Measurements from ENCODE around the gene SPOCK3. TPM values are rescaled to one million over a fixed set of nuclear protein-coding genes. Genes with fewer than 3 reads are reported as not detected.

Gene SPOCK3
- total RNA-seq, 1 donor = not detected

DNA sequence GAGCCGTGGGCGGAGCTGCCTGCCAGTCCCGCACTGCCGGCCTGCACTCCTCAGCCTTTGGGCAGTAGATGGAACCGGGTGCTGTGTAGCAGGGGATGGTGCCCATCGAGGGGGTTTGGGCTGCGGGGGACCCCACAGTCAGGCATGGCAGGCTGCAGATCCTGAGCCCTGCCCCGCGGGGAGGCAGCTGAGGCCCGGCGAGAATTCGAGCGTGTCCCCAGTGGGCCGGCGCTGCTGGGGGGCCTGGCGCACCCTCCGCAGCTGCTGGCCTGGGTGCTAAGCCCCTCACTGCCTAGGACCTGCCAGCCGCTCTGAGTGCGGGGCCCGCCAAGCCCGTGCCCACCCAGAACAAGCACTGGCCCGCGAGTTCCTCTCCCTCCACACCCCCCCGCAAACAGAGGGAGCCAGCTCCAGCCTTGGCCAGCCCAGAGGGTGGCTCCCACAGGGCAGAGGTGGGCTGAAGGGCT, 391.5 kb downstream of the SPOCK3 start:
- Histone ChIP-seq H3K36me3 (ENCODE audit: insufficient read depth, low read length) (no peaks in the 10 kb centered on the region), H3K27ac (ENCODE audit: low read depth, low read length) (no peak overlapping the region), H3K4me2 (ENCODE audit: insufficient read depth, low read length) (no peak overlapping the region), H4K20me1 (ENCODE audit: insufficient read depth, low read length) (no peaks in the 10 kb centered on the region), H3K9me3 (ENCODE audit: low read depth, low read length) (peaks cover 2% of the 10 kb centered on the region), H3K27me3 (ENCODE audit: insufficient read depth, low read length) (no peaks in the 10 kb centered on the region), H3K4me1 (ENCODE audit: insufficient read depth, low read length) (no peaks in the 10 kb centered on the region), H3K79me2 (ENCODE audit: insufficient read depth, low read length) (no peaks in the 10 kb centered on the region), H2AFZ (ENCODE audit: low read length) (no peak overlapping the region), H3K4me3 (ENCODE audit: insufficient read depth, low read length) (no peak overlapping the region)
- TF ChIP-seq, protein P1, sequence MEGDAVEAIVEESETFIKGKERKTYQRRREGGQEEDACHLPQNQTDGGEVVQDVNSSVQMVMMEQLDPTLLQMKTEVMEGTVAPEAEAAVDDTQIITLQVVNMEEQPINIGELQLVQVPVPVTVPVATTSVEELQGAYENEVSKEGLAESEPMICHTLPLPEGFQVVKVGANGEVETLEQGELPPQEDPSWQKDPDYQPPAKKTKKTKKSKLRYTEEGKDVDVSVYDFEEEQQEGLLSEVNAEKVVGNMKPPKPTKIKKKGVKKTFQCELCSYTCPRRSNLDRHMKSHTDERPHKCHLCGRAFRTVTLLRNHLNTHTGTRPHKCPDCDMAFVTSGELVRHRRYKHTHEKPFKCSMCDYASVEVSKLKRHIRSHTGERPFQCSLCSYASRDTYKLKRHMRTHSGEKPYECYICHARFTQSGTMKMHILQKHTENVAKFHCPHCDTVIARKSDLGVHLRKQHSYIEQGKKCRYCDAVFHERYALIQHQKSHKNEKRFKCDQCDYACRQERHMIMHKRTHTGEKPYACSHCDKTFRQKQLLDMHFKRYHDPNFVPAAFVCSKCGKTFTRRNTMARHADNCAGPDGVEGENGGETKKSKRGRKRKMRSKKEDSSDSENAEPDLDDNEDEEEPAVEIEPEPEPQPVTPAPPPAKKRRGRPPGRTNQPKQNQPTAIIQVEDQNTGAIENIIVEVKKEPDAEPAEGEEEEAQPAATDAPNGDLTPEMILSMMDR (IDR thresholded peaks at IDR 0.05; ENCODE audit: extremely low read depth, low read depth, low read length) = no peak
- DNase-seq (ENCODE audit: insufficient read length, low spot score, missing footprints) = no peak

DNA sequence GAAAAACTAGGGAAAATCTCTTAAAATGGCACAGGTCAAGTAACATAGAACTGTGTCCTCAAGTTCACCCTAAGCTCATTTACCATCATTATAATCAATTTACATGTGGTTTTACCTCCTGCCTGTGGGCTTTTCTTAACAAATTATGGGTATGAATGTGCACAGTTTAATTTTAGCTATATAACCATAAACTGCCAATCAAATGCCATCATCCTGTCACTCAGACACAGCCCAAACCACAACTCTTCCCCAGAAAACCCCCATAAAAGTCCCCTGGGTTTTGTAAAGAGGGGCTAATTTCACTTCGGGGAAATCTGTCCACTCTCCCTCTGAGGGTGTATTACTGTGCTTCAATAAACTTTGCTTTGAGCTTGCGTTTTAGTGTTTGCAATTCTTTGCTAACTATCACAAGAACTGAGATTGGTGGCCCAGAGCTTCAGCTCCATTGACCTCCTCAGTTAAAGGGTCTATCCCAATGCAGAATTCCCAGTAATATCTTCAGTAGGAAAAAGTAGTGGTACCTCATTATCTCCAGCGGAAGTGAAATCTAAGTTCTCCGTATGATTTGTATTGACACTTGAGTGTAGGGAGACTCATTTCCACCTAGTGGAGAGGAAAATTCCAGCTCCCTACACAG, 394.6 kb downstream of the SPOCK3 start:
- no peak overlapping the region for H3K27ac ChIP-seq (ENCODE audit: low read depth, low read length)
- peaks cover 1% of the 10 kb centered on the region for H3K9me3 ChIP-seq (ENCODE audit: low read depth, low read length)
- DNase-seq (ENCODE audit: insufficient read length, low spot score, missing footprints) = no peak
- H3K79me2 ChIP-seq (ENCODE audit: insufficient read depth, low read length) = no peaks in the 10 kb centered on the region
- no peaks in the 10 kb centered on the region for H3K27me3 ChIP-seq (ENCODE audit: insufficient read depth, low read length)
- no peaks in the 10 kb centered on the region for H3K36me3 ChIP-seq (ENCODE audit: insufficient read depth, low read length)
- TF ChIP-seq, protein P1 (IDR thresholded peaks at IDR 0.05; ENCODE audit: extremely low read depth, low read depth, low read length) = no peak
- H3K4me2 ChIP-seq (ENCODE audit: insufficient read depth, low read length) = no peak overlapping the region
- no peak overlapping the region for H3K4me3 ChIP-seq (ENCODE audit: insufficient read depth, low read length)
- H3K4me1 ChIP-seq (ENCODE audit: insufficient read depth, low read length) = no peaks in the 10 kb centered on the region
- no peak overlapping the region for H2AFZ ChIP-seq (ENCODE audit: low read length)
- no peaks in the 10 kb centered on the region for H4K20me1 ChIP-seq (ENCODE audit: insufficient read depth, low read length)

DNA sequence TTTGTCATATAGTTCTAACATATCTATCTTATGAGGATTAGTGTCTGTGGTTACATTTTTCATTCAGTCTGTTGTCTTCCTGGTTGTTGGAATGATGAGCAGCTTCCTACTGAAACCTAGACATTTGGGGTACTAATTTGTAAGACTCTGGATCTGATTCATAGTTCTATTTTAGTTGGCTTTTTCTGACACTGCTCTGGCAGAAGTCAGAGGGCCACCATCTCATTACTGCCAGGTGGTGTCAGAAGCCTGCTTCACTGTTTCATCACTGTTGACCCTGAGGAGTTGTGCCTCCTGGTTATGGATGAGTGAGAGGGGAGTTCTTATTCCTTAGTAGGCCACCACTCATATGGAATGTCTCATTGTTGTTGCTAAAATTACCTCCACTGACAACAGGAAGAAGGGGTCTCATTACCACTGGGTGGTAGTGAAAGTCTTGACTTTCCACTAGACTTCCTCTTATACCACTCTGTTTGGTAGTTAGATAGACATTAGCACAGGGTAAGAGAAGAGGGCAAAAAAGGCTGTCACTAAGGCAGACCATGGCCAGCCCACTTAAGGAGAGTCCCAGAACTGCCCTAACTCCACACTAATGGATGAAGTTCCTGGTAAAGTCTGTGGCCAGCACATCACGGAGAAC, 395.2 kb downstream of the SPOCK3 start:
- Histone ChIP-seq H3K9me3 (ENCODE audit: low read depth, low read length) (no peaks in the 10 kb centered on the region), H2AFZ (ENCODE audit: low read length) (no peak overlapping the region), H4K20me1 (ENCODE audit: insufficient read depth, low read length) (no peaks in the 10 kb centered on the region), H3K4me3 (ENCODE audit: insufficient read depth, low read length) (no peak overlapping the region), H3K36me3 (ENCODE audit: insufficient read depth, low read length) (no peaks in the 10 kb centered on the region), H3K27me3 (ENCODE audit: insufficient read depth, low read length) (no peaks in the 10 kb centered on the region), H3K4me2 (ENCODE audit: insufficient read depth, low read length) (no peak overlapping the region), H3K79me2 (ENCODE audit: insufficient read depth, low read length) (no peaks in the 10 kb centered on the region), H3K4me1 (ENCODE audit: insufficient read depth, low read length) (no peaks in the 10 kb centered on the region), H3K27ac (ENCODE audit: low read depth, low read length) (no peak overlapping the region)
- TF ChIP-seq, protein P1 (IDR thresholded peaks at IDR 0.05; ENCODE audit: extremely low read depth, low read depth, low read length) = no peak
- DNase-seq (ENCODE audit: insufficient read length, low spot score, missing footprints) = no peak

DNA sequence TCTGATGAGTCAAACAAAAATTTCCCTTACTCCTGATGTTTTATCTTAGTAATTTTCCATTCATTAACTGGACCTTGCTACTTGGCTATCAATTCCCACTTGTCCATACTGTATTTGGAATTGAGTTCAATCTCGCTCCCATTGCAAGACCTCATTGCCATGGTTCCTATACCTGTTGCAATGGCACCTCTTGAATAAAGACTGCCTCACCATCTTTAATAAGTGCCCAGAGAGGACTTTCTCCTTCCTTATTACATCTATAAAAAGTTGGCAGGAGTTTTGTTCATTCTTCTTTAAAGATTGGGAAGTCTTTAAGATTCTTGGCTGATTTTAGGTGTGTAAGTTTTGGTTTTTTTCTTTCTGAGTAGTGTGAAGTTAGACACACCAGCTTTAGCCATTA, 397.4 kb downstream of the SPOCK3 start:
- no peaks in the 10 kb centered on the region for H3K79me2 ChIP-seq (ENCODE audit: insufficient read depth, low read length)

More for the DNA sequence above, 397.4 kb downstream of the SPOCK3 start:
- H2AFZ ChIP-seq (ENCODE audit: low read length) = no peak overlapping the region
- peaks cover 2% of the 10 kb centered on the region for H3K9me3 ChIP-seq (ENCODE audit: low read depth, low read length)
- TF ChIP-seq, protein P1 (IDR thresholded peaks at IDR 0.05; ENCODE audit: extremely low read depth, low read depth, low read length) = no peak
- H4K20me1 ChIP-seq (ENCODE audit: insufficient read depth, low read length) = no peaks in the 10 kb centered on the region
- DNase-seq (ENCODE audit: insufficient read length, low spot score, missing footprints) = no peak
- no peaks in the 10 kb centered on the region for H3K27me3 ChIP-seq (ENCODE audit: insufficient read depth, low read length)
- no peak overlapping the region for H3K27ac ChIP-seq (ENCODE audit: low read depth, low read length)
- no peaks in the 10 kb centered on the region for H3K4me1 ChIP-seq (ENCODE audit: insufficient read depth, low read length)
- no peak overlapping the region for H3K4me2 ChIP-seq (ENCODE audit: insufficient read depth, low read length)
- no peaks in the 10 kb centered on the region for H3K36me3 ChIP-seq (ENCODE audit: insufficient read depth, low read length)
- no peak overlapping the region for H3K4me3 ChIP-seq (ENCODE audit: insufficient read depth, low read length)
